ENCODE results near the gene SETDB1. TPM values are rescaled to one million over a fixed set of nuclear protein-coding genes. Genes with fewer than 3 reads are reported as not detected.

The SETDB1 gene
- total and polyA plus RNA-seq, 2 of the 13 experiments (the other 11 are each of a cell fraction or from before 2014, with no cell fraction given), result 33.1 to 34.6 TPM

GRCh38 chr1:150981805-150982712 is 55.9 kb downstream of the SETDB1 start, which contains the start of gene ANXA9 (continued):
- TF ChIP-seq AKNA (CRISPR knock-in tag; IDR thresholded peaks at IDR 0.05; ENCODE audit: borderline replicate concordance) (no peak), ZNF530 (CRISPR knock-in tag; IDR thresholded peaks at IDR 0.05; ENCODE audit: low read depth) (no peak), MXD4 (CRISPR knock-in tag; IDR thresholded peaks at IDR 0.05) (no peak; the same call in 1 of the 2 replicates), ZSCAN9 (CRISPR knock-in tag; IDR thresholded peaks at IDR 0.05; ENCODE audit: borderline replicate concordance) (peak; percentile 66; the same call in 1 of the 2 replicates), ARID4A (CRISPR knock-in tag; IDR thresholded peaks at IDR 0.05; ENCODE audit: borderline replicate concordance) (peak; percentile 54; the same call in 1 of the 2 replicates), POLR2AphosphoS5 (IDR thresholded peaks at IDR 0.05; ENCODE audit: low read depth, low read length) (peak; percentile 53), MAZ (IDR thresholded peaks at IDR 0.05; ENCODE audit: borderline replicate concordance, low read depth, low read length) (no peak), MAZ (CRISPR knock-in tag; IDR thresholded peaks at IDR 0.05; ENCODE audit: low read depth) (peak; percentile 69; the same call in 1 of the 2 replicates), ATF1 (CRISPR knock-in tag; IDR thresholded peaks at IDR 0.05) (no peak), ZSCAN25 (CRISPR knock-in tag; IDR thresholded peaks at IDR 0.05) (0 out of 2 replicates have a peak, but pooled peaks have one; percentile 34), ZNF256 (CRISPR knock-in tag; conservative IDR thresholded peaks at IDR 0.05) (no peak), ZNF761 (CRISPR knock-in tag; conservative IDR thresholded peaks at IDR 0.05) (0 out of 2 replicates have a peak, but pooled peaks have one; percentile 80)
- TF ChIP-seq, protein P1, sequence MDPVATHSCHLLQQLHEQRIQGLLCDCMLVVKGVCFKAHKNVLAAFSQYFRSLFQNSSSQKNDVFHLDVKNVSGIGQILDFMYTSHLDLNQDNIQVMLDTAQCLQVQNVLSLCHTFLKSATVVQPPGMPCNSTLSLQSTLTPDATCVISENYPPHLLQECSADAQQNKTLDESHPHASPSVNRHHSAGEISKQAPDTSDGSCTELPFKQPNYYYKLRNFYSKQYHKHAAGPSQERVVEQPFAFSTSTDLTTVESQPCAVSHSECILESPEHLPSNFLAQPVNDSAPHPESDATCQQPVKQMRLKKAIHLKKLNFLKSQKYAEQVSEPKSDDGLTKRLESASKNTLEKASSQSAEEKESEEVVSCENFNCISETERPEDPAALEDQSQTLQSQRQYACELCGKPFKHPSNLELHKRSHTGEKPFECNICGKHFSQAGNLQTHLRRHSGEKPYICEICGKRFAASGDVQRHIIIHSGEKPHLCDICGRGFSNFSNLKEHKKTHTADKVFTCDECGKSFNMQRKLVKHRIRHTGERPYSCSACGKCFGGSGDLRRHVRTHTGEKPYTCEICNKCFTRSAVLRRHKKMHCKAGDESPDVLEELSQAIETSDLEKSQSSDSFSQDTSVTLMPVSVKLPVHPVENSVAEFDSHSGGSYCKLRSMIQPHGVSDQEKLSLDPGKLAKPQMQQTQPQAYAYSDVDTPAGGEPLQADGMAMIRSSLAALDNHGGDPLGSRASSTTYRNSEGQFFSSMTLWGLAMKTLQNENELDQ (CRISPR knock-in tag; IDR thresholded peaks at IDR 0.05; ENCODE audit: borderline replicate concordance), result no peak
- TF ChIP-seq, protein P2, sequence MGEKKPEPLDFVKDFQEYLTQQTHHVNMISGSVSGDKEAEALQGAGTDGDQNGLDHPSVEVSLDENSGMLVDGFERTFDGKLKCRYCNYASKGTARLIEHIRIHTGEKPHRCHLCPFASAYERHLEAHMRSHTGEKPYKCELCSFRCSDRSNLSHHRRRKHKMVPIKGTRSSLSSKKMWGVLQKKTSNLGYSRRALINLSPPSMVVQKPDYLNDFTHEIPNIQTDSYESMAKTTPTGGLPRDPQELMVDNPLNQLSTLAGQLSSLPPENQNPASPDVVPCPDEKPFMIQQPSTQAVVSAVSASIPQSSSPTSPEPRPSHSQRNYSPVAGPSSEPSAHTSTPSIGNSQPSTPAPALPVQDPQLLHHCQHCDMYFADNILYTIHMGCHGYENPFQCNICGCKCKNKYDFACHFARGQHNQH (CRISPR knock-in tag; IDR thresholded peaks at IDR 0.05), result peak; percentile 87
